Activated T-cell treated with anti-CD3 and anti-CD28 coated beads, Interleukin-2, amount 50 U/mL, for 24 hours (primary cell): ENCODE measurements around the gene WDR6.
A peak's percentile ranks its signal among the peaks of the same experiment; 100 is the strongest.

Experiments
- DNase-seq: peaks from one replicate; pipeline ENCODE4 v3.0.0-alpha.2; 2020
- H3K27ac Mint-ChIP-seq: 2 replicates; pipeline ENCODE4 v1.8.0; 2020; ENCODE audit warnings: mild to moderate bottlenecking, mixed read lengths
- H3K27me3 Mint-ChIP-seq: 2 replicates; pipeline ENCODE4 v1.8.0; 2020; ENCODE audit warnings: mixed read lengths
- H3K36me3 Mint-ChIP-seq: 2 replicates; pipeline ENCODE4 v1.8.0; 2020; ENCODE audit warnings: low read depth, mixed read lengths
- H3K4me1 Mint-ChIP-seq: 2 replicates; pipeline ENCODE4 v1.8.0; 2020; ENCODE audit warnings: low read depth, mixed read lengths
- H3K4me3 Mint-ChIP-seq: 2 replicates; pipeline ENCODE4 v1.8.0; 2020; ENCODE audit warnings: mild to moderate bottlenecking, moderate library complexity, mixed read lengths
- H3K9me3 Mint-ChIP-seq: 2 replicates; pipeline ENCODE4 v1.8.0; 2020; ENCODE audit warnings: mixed read lengths

WDR6 gene

GRCh38 chr3:49016414-49017228 is 9.4 kb downstream of the WDR6 start:
- no peaks in the 10 kb centered on the region for H3K9me3 Mint-ChIP-seq
- H3K36me3 Mint-ChIP-seq, result peaks cover 79% of the 10 kb centered on the region
- H3K4me1 Mint-ChIP-seq, result peaks cover 30% of the 10 kb centered on the region
- no peak for DNase-seq
- H3K27ac Mint-ChIP-seq, result peak overlapping the region; percentile 46
- no peaks in the 10 kb centered on the region for H3K27me3 Mint-ChIP-seq
- peak overlapping the region; percentile 90 for H3K4me3 Mint-ChIP-seq

GRCh38 chr3:49017229-49017970 is 10.2 kb downstream of the WDR6 start:
- peaks cover 26% of the 10 kb centered on the region for H3K4me1 Mint-ChIP-seq
- DNase-seq, result peak; percentile 45
- no peaks in the 10 kb centered on the region for H3K9me3 Mint-ChIP-seq
- H3K27me3 Mint-ChIP-seq, result no peaks in the 10 kb centered on the region
- H3K4me3 Mint-ChIP-seq, result peak overlapping the region; percentile 90
- peak overlapping the region; percentile 73 for H3K27ac Mint-ChIP-seq
- peaks cover 74% of the 10 kb centered on the region for H3K36me3 Mint-ChIP-seq

- H3K9me3 Mint-ChIP-seq, result no peaks in the 10 kb centered on the region
- H3K4me3 Mint-ChIP-seq, result peak within 1 kb of the TSS; percentile 90
- peak within 1 kb of the TSS; percentile 89 for H3K27ac Mint-ChIP-seq
- H3K4me1 Mint-ChIP-seq, result peaks cover 30% of the 10 kb centered on the region
- no peaks in the 10 kb centered on the region for H3K27me3 Mint-ChIP-seq
- peaks cover 74% of the 10 kb centered on the region for H3K36me3 Mint-ChIP-seq
- DNase-seq, result peak; percentile 80
Observed at GRCh38 chr3:49017971-49018706, 10.9 kb downstream of the WDR6 start, which contains the start of gene DALRD3. DALRD3 (minus strand) TSS chr3:49018580; CDS start chr3:49018564, 16 bp downstream.

GRCh38 chr3:49018707-49019006 is 11.5 kb downstream of the WDR6 start:
- Mint-ChIP-seq H3K4me1 (peaks cover 34% of the 10 kb centered on the region), H3K4me3 (peak overlapping the region; percentile 90)

GRCh38 chr3:49019941-49020329 is 12.7 kb downstream of the WDR6 start:
- Mint-ChIP-seq H3K4me3 (peak overlapping the region; percentile 90), H3K9me3 (no peaks in the 10 kb centered on the region), H3K4me1 (peaks cover 47% of the 10 kb centered on the region), H3K27me3 (no peaks in the 10 kb centered on the region), H3K36me3 (peaks cover 74% of the 10 kb centered on the region), H3K27ac (peak overlapping the region; percentile 96)
- no peak for DNase-seq

More at GRCh38 chr3:49018707-49019006, 11.5 kb downstream of the WDR6 start:
- Mint-ChIP-seq H3K36me3 (peaks cover 74% of the 10 kb centered on the region), H3K9me3 (no peaks in the 10 kb centered on the region), H3K27ac (peak overlapping the region; percentile 89), H3K27me3 (no peaks in the 10 kb centered on the region)
- no peak for DNase-seq

- H3K27me3 Mint-ChIP-seq, result no peaks in the 10 kb centered on the region
- H3K9me3 Mint-ChIP-seq, result no peaks in the 10 kb centered on the region
- H3K4me1 Mint-ChIP-seq, result peaks cover 53% of the 10 kb centered on the region
- peaks cover 74% of the 10 kb centered on the region for H3K36me3 Mint-ChIP-seq
- DNase-seq, result peak; percentile 63
- peak overlapping the region; percentile 96 for H3K27ac Mint-ChIP-seq
- peak overlapping the region; percentile 90 for H3K4me3 Mint-ChIP-seq
Observed at GRCh38 chr3:49020330-49021212, 13.4 kb downstream of the WDR6 start.

- H3K9me3 Mint-ChIP-seq, result no peaks in the 10 kb centered on the region
- peak; percentile 98 for DNase-seq
- peak overlapping the region; percentile 90 for H3K4me3 Mint-ChIP-seq
- H3K4me1 Mint-ChIP-seq, result peaks cover 61% of the 10 kb centered on the region
- H3K27ac Mint-ChIP-seq, result peak overlapping the region; percentile 96
- no peaks in the 10 kb centered on the region for H3K27me3 Mint-ChIP-seq
- H3K36me3 Mint-ChIP-seq, result peaks cover 74% of the 10 kb centered on the region
Observed at GRCh38 chr3:49021213-49021812, 14.1 kb downstream of the WDR6 start.

- Mint-ChIP-seq H3K27ac (peak within 1 kb of the TSS; percentile 96), H3K9me3 (no peaks in the 10 kb centered on the region), H3K4me1 (peaks cover 65% of the 10 kb centered on the region), H3K4me3 (peak within 1 kb of the TSS; percentile 90), H3K27me3 (no peaks in the 10 kb centered on the region), H3K36me3 (peaks cover 75% of the 10 kb centered on the region)
- peak; percentile 97 for DNase-seq
Observed at GRCh38 chr3:49021813-49022687, 14.9 kb downstream of the WDR6 start, which contains the start of gene NDUFAF3. NDUFAF3 (plus strand) TSS chr3:49022121; CDS start chr3:49022145, 24 bp downstream.

- DNase-seq, result peak; percentile 62
- Mint-ChIP-seq H3K4me1 (peaks cover 64% of the 10 kb centered on the region), H3K36me3 (peaks cover 79% of the 10 kb centered on the region)
Observed at GRCh38 chr3:49022688-49023171, 15.5 kb downstream of the WDR6 start.

GRCh38 chr3:49023775-49024174 is 16.6 kb downstream of the WDR6 start:
- H3K4me3 Mint-ChIP-seq, result peak overlapping the region; percentile 90
- H3K27ac Mint-ChIP-seq, result peak overlapping the region; percentile 96
- H3K9me3 Mint-ChIP-seq, result no peaks in the 10 kb centered on the region
- no peaks in the 10 kb centered on the region for H3K27me3 Mint-ChIP-seq
- peaks cover 70% of the 10 kb centered on the region for H3K4me1 Mint-ChIP-seq
- no peak for DNase-seq
- peaks cover 85% of the 10 kb centered on the region for H3K36me3 Mint-ChIP-seq

More at GRCh38 chr3:49022688-49023171, 15.5 kb downstream of the WDR6 start:
- H3K9me3 Mint-ChIP-seq, result no peaks in the 10 kb centered on the region
- peak overlapping the region; percentile 96 for H3K27ac Mint-ChIP-seq
- no peaks in the 10 kb centered on the region for H3K27me3 Mint-ChIP-seq
- peak overlapping the region; percentile 90 for H3K4me3 Mint-ChIP-seq

GRCh38 chr3:49024449-49024848 is 17.3 kb downstream of the WDR6 start:
- Mint-ChIP-seq H3K27me3 (no peaks in the 10 kb centered on the region), H3K4me3 (peak overlapping the region; percentile 90), H3K4me1 (peaks cover 71% of the 10 kb centered on the region), H3K9me3 (no peaks in the 10 kb centered on the region), H3K27ac (peak overlapping the region; percentile 96), H3K36me3 (peaks cover 91% of the 10 kb centered on the region)
- DNase-seq, result no peak

- DNase-seq, result no peak
- peak overlapping the region; percentile 90 for H3K4me3 Mint-ChIP-seq
- H3K27me3 Mint-ChIP-seq, result no peaks in the 10 kb centered on the region
- peaks cover 91% of the 10 kb centered on the region for H3K36me3 Mint-ChIP-seq
- no peaks in the 10 kb centered on the region for H3K9me3 Mint-ChIP-seq
- H3K27ac Mint-ChIP-seq, result peak overlapping the region; percentile 96
- H3K4me1 Mint-ChIP-seq, result peaks cover 70% of the 10 kb centered on the region
Observed at GRCh38 chr3:49025005-49025792, 18.0 kb downstream of the WDR6 start.
